GM12801 (cell line): ENCODE measurements around the gene PPP1R1B.

Experiments
- CTCF ChIP-seq: IDR thresholded peaks from one replicate; pipeline ENCODE4 v1.5.1; 2011; ENCODE audit warnings: control low read depth; ENCODE audit not compliant: insufficient read length; ENCODE audit errors: extremely low read depth

PPP1R1B gene

GRCh38 chr17:39626171-39627046 lies at the start of gene PPP1R1B:
TSS of gene PPP1R1B (plus strand) at chr17:39626952. CDS start at chr17:39627393, 441 bp downstream.
- no peak for TF ChIP-seq CTCF

- TF ChIP-seq CTCF, result no peak
These were observed 48.5 kb upstream of the PPP1R1B start for GRCh38 chr17:39578272-39578671.

- TF ChIP-seq CTCF, result no peak
These were observed 47.3 kb upstream of the PPP1R1B start for GRCh38 chr17:39579318-39580081.

- TF ChIP-seq CTCF, result no peak
These were observed 46.7 kb upstream of the PPP1R1B start for GRCh38 chr17:39580082-39580468.

- TF ChIP-seq CTCF, result no peak
These were observed 45.5 kb upstream of the PPP1R1B start for GRCh38 chr17:39581071-39581758.

- TF ChIP-seq CTCF, result no peak
These were observed 45.0 kb upstream of the PPP1R1B start for GRCh38 chr17:39581759-39582085.

- no peak for TF ChIP-seq CTCF
These were observed 44.1 kb upstream of the PPP1R1B start for GRCh38 chr17:39582658-39583057.
